ENCODE results near the gene AUTS2.

AUTS2 gene

DNA sequence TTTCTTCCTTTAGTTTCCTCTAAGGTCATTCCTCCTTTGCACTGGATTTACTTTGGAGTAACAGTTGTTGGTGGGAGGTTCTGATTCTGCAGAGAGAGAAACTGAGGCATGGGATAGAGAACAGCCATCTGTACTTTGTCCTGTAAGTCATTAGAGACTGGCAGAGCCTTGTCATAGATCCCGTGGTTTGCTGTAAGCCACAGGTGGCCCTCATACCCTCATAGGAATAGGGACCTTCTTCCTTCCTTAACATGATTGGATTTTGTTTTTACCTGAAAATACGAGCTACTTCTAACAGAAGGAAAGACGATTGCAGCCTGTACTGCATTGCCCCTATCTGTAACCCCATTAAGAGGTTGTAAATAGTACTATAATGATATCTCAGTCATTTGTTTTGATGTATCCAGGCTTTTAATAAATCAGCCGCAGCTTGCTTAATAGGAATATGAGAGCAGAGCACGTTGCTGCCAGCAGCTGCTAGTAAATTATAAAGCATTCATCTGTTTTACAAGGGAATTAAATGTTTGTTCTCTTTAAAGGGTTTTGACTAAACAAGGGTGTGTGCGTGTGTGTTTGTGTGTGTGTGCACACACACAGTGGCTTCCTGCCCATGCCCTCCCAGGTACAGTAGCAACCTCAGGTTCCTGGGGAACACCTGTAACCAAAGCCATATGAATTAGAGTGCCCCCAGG is 249.8 kb downstream of the AUTS2 start:
- DNase-seq (ENCODE audit: low read depth in 3 of 3), result no peak

DNA sequence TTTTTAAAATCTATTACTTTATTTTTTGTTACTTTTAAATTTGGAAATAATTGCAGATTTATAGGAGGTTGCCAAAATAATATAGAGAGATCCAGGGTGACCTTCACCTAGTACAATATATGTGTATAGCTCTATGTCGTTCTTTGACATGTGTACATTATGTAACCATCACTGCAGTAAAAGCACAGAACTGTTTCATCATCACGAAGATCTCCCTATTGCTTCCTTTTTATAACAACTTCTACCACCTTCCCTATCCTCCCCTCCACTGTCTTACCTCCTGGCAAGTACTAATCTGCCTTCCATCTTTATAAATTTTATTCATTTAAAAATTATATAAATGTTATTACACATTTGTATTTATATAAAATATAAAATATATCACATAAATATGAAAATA is 251.0 kb downstream of the AUTS2 start:
- no peak for DNase-seq (ENCODE audit: low read depth in 3 of 3)

DNA sequence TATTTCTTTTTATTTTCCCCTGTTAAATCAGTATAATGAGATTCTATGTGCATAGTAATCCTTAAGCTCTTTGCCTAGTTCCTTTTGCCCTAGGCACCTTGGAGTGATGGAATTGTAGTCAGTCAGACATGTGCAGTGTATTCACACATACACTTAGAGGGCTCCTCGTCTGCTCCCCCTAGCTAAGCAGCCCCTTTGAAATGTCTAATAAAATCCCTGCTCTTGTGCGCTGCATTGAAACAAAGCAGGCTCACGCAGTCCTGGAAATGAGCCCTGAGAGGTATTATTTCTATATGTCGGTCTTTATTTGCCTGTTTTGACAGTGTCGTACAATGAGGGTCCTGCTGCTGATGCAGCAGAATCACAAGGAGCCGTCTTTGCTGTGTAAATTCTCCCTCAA is 258.7 kb downstream of the AUTS2 start:
- no peak for DNase-seq (ENCODE audit: low read depth in 3 of 3)

DNA sequence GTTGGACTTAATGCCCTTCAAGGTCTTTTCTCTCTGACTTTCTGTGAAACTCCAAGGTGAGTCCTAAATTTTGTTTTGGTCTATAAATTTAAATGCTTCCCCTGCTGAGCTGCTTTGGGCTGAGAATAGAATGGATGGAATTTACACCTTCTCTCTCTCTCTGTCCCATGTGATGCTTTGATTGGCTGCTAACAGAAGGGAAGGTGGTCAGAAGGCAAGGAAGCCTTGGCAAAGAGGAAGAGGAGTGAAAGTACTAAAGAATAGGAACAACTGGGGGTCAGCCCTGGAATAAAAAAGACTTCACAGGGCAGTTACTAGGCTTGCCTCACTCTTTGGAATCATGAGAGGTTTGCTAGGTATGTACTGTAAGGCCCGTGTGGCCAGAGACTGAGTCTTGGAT is 260.2 kb downstream of the AUTS2 start:
- no peak for DNase-seq (ENCODE audit: low read depth in 3 of 3)

DNA sequence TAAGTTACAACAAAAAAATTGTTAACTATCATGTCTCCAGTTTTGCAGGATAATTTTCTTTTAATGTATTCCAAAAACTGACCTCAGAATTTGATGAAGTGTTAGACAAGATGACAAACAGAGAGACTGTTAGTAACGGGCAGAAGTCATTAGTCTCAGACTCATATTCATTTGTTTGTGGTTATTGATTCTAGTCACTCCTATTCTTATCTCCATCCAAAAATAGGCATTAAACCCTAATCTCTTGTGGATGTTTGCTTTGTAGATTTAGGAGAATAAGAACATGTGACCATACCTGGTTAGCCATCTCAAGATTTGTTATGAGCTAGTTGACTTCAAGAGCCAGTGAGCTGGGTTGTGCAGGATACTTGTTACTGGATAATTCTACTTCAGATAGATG is 261.1 kb downstream of the AUTS2 start:
- DNase-seq (ENCODE audit: low read depth in 3 of 3), result no peak

DNA sequence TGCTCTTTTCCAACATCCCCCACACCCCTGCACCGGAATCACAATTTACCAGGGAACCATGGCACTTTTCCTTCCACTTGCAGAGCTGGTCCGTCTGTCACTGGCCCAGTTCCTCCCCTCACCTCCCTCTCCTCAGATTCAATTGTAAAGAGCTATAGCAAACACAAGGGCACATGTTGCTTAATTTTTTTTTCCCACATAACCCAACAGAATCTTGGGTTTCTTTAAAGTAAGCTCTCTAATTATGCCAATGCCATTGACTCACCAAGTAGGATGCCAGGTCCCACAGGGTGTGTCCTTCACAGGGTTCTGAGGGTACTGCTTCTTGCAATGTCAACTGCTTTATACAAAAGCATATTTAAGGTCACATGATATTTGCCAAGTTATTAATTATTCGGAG is 262.2 kb downstream of the AUTS2 start:
- no peak for DNase-seq (ENCODE audit: low read depth in 3 of 3)

DNA sequence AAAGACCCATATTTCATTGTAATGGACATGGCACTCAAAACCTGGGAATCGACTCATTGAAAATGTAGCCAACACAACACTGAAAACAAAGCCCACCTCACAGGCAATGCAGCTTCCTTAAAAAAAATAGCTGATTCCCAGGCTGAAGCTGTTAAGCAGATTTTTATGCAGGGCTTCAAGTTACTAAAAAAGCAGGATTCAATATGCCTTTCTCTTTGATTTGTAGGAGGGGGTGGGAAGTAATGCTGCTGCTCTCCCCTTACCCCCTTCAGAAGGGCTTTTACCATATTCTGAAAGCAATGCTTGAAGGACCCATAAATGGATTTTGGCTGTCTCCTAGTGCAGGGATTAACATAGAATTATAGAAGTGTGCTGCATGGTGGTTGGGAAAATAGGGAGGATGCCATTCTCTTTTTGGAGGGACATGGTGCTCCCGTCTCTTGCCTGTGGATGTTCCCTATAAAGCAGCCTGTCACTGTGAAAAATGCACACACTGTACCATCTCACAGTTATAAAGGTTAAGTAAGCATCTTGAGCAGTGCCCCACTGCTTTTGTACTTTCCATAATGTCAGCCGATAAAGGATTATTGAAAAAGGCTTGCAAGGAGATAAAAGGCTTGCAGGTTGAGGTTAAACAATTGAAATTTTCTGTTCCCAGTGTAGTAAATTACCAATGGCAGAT is 262.8 kb downstream of the AUTS2 start:
- no peak for DNase-seq (ENCODE audit: low read depth in 3 of 3)

DNA sequence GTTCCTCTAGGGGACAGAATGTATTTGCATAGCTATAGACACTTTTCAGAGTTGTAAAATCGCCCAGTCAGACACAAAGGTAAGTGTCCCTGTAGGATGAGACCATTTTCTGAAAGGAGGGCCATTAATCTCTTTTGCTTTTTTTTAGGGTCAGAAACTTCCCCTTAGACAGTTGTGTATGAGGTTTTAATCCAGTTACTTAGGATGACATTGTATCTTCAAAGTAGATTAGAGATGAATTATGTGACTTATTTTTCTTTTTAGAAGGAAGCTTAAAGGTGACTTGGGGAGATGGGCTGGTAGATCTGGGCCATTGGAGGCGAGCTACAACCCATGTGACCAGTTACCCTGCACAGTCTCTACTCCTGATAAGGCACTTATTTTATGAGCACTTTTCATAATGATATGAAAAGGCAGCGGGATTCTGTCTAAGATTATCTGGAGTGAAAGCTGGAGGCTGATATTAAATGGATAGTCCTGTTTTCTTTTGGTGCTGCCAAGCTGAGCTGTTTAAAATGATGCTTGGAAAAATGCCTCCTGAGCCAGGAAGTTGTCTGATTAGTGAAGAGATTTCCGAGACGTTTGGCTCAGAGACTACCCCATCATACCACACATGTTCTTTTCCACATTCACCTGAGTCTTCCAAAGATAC is 264.3 kb downstream of the AUTS2 start:
- DNase-seq (ENCODE audit: low read depth in 3 of 3), result no peak

DNA sequence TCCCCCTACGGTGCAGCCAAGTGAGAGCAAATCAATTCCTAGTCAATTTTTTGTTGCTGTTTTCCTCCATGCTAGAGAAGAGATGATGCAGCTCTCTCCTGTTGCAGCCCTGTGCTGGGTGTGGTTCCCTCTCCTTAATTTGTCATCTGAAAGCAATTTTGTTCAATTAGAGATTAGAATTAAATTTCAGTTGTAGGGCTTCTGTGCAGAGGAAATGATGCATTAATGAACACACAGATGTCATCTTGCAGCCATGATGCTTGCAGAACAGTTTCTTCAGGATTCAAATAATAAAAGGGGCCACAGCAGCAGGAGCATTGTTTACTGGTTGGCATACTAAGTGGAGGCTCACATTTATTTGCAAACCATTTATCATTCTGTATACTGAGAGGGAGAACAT is 266.0 kb downstream of the AUTS2 start:
- DNase-seq (ENCODE audit: low read depth in 3 of 3), result no peak

DNA sequence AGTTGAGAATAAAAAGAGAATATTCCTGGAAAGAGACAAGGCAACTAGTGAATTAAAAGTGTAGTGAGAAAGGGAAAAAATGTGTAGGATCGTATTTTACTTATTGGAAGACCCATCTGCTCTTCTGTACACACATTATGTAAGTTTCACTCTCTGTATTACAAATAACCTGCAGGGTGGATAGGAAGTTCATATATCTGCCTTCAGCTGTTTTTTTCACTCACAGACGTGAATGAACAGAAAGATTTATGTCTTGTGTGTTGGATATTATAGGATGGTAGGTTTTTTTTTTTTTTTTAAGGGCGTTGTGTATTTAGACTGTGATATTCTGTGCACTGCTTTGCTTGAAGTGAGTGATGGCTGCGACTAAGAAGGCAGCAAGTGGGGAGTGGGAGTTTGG is 266.5 kb downstream of the AUTS2 start:
- no peak for DNase-seq (ENCODE audit: low read depth in 3 of 3)

DNA sequence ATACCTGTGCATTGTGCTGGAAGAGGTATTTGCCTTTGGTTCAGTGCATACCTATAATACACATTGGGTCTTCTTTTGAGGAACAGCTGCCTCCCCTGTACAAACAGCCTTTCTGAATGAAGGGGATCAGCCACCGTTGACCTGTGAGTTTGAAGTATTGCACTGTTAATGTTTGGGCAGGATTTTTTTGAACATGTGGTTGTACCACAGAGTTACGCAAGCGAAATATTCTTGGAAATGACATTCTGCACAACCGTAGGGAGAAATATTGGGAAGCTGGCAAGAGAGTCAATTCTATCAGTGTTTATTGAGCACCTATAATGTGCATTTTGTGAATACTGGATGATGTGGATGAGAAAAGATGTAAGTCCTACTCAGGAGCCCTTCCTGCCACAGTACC is 270.6 kb downstream of the AUTS2 start:
- DNase-seq (ENCODE audit: low read depth in 3 of 3), result no peak

DNA sequence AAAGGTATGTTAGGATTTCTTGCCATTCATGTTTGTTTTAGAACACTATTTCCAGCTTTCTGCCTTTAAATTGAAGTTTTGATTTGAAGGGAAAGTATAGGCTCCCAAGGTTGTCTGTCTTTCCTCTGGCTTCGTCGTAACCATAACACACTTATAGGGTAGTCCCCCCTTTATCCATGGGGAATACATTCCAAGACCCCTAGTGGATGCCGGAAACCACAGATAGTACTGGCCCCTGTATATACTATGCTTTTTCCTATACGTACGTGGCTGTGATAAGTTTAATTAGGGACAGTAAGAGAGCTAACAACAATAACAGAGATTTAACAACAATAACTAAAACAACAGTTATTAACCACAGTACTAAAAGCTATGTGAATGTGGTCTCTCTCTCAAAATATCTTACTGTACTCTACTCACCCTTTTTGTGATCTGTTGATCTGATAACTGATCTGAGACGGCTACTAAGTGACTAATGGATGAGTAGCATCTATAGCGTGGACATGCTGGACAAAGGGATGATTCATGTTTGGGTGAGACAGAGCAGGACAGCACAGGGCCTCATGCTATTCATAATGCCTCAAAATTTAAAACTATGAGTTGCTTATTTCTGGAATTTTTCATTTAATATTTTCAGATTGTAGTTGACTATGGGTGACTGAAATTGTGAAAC is 273.1 kb downstream of the AUTS2 start:
- no peak for DNase-seq (ENCODE audit: low read depth in 3 of 3)

DNA sequence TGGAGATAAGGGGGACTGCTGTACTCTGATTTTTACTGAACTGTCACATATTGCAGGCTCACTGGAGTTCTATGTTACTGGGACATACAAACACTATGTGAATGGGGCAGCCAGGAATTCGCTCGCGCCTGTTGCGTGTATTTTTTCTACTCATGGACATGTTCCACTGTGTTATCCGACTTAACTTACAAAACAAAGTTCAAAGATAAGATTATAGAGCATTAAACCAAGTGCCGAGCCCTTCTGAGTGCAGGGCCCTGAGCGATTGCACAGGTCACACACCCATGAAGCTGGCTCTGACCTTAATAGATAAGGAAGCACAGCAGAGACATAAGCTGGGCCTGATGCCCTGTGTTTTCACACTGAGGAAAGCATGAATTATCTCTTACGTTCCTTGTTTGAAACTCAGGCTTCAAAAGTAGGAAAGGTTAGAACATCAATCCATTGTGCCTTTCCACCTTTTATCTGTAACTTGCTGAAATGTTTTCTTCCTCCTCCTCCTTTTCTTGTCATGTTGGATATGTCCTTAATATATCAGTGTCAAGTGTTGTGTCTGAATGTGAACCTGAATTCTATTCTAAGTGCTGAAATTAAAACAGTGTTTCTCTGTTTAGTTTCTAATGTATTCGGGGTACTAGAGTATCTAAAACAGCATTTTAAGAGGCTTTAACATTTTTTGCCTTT is 273.8 kb downstream of the AUTS2 start:
- no peak for DNase-seq (ENCODE audit: low read depth in 3 of 3)

DNA sequence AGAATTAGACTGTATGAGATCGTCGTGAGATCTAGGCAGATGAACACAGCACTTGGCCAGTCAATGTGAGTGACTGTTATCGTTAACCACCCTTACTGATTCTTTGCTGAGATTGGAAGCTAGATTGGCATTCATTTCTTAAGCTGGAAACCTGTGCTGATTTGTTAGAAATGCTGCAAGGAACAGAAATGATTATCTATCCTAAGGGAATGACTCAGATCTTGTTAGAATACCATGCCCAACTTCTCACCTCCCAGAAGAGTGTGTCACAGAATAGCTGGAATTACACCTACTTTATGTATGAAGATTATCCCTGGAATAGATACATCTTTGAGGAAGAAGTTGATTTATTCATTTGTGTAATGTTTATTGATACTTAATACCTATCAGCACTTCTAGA is 275.2 kb downstream of the AUTS2 start:
- DNase-seq (ENCODE audit: low read depth in 3 of 3), result no peak

DNA sequence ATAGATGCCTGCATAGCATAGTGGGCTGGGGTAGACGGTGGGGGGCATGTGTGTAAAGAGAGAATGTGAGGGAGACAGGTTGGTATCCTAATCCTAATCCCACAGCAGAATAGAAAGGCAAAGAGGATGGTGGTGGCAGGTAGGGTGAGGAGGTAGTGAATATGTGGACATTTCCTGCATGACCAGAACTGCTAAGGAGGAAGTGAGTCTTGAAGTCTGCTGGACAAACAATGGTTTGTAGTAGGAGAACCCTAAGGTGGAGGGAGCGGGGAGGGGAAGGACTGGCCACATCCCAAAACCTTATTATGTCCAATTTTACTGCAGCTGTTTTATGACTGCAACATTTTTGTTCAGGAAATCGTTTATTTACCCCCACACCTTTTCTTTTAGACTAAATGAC is 279.7 kb downstream of the AUTS2 start:
- DNase-seq (ENCODE audit: low read depth in 3 of 3), result no peak

DNA sequence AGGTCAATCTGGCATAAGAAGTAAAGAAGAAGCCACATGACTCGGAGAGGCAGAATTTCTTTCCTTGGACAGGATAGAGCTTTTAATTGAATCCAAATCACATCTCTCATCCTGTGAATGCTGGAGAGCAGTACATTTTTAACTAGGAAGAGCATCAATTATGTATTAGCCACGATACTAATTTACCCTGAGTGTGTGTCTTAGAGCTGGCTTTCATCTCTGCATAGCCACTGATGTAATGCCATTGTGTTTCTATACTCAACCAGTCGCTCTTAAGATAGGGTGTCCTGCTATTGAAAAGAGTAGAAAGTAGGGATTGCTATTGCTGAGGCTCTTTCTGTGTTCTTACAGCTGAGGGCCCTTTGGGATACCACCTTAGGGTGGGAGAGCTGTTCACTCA is 280.3 kb downstream of the AUTS2 start:
- DNase-seq (ENCODE audit: low read depth in 3 of 3), result no peak

DNA sequence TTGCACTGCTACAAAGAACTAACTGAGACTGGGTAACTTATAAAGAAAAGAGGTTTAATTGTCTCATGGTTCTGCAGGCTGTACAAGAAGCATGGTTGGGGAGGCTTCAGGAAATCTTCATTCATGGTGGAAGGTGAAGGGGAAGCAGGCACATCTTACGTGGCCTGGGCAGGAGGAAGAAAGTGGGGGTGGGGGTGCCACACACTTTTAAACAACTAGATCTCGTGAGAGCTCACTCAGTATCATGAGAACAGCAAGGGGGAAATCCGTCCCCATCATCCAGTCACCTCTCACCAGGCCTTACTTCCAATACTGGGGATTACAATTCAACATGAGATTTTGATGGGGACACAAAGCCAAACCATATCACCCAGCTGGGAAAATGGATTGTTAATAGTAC is 281.7 kb downstream of the AUTS2 start:
- DNase-seq (ENCODE audit: low read depth in 3 of 3), result no peak

DNA sequence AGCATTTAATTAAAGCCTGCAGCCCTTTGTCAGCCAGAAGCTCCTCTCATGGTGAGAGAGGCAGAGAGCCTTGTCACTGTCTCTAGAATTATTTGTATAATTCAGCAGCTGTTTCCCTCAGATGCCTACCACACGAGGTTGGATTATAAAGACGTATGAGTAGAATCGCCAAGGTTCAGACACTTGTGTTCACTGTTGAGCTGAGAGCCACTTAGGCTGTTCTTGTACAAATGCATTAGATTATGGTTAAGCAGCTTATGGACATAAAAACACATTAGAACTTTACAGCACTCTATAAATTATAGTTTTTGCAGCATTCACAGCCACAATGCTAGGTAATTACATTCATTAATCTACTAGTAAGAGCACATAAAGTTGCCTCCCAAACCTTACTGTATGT is 282.6 kb downstream of the AUTS2 start:
- no peak for DNase-seq (ENCODE audit: low read depth in 3 of 3)

DNA sequence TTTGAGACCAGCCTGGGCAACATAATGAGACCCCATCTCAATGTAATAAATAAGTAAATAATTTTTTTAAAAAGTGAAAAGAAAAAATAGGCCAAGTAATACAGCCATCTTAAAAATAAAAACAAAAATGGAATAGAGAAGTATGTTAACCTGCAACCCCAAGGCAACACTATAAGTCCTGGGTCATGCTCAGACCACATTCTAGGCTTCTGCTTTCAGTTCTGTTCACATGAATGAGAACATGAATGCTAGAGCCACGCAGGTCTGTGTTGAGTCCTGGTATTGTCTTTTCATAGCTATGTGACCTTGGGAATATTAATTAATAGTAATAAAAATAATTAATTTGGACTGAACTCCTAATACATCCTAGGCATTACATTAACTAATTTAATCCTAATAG is 284.0 kb downstream of the AUTS2 start:
- no peak for DNase-seq (ENCODE audit: low read depth in 3 of 3)

DNA sequence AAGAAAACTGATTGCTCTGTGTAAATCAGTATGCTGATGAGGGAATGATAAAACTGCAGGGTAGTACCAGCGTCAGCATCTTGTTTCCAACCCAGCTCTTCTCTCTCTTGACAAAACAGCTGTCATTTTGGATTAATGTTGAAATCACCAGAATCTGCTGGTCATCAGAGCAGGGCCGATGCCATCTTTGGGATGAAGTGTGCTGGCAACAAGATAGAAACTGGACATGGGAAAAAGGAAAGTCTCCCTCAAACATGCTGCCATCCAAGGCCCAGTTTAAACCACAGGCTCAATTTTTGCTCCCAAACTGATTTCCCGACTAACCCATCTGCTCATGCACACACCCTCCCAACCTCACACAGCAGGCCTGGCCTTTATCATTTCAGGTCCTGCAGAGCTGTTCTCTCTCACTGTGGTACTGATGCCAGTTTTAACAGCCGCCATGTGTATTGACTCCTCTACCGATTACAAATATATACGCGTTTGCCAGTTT is 285.2 kb downstream of the AUTS2 start:
- no peak for DNase-seq (ENCODE audit: low read depth in 3 of 3)

DNA sequence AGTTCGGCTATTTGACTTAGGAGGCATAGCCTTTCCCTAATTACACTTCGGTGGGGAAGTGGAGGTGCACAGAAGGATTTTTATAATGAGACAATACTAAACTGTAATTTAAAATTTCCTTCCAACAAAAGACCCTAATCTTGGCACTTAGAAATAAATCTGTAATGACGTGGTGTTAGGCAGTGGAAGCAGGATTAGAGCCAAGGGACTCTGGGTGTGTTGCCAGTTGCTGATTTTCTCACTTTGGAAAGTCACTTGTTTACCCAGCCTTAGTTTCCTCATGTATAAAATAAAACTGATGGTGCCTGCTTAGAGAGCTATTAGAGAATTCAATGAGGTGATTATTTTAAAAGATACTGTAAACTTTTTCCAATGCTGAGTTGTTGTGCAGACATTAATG is 287.2 kb downstream of the AUTS2 start:
- no peak for DNase-seq (ENCODE audit: low read depth in 3 of 3)

DNA sequence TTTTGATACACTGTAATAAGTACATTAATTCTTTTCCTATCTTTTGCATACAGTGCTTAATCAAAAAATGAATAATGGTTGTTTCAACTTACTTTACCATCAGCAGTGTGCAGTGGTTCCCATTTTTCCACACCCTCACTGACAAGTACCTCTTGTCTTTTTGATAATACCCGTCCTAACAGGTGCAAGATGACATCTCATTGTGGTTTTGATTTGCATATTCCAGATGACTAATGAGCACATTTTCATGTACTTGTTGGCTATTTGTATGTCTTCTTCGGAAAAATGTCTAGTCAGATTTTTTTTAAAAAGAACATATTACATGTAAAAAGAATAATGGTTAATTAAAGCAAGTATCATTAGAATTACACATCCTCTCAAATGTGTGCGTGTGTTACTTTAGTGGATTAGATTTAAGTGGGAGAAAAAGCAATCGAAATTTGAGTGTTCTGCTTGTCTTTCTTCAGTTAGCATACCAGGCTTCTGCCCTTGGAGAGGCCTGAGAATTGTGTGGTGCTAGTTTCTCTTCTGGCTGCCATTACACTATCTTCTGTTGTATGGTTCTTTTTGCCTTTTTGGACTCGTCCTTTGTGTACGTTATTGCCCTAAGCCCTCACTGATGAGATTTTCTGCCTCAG is 291.2 kb downstream of the AUTS2 start:
- no peak for DNase-seq (ENCODE audit: low read depth in 3 of 3)
